ENCODE data around the gene VPS54.
"Not testable (repeated sequence)": the region's sequence is repeated elsewhere in the genome, so short reads cannot be mapped to it uniquely, and the experiment has no call there.

The VPS54 gene

GRCh38 chr2:63874204-63875130 is 144.8 kb downstream of the VPS54 start:
- no peak for DNase-seq (ENCODE audit: low spot score)

DNA sequence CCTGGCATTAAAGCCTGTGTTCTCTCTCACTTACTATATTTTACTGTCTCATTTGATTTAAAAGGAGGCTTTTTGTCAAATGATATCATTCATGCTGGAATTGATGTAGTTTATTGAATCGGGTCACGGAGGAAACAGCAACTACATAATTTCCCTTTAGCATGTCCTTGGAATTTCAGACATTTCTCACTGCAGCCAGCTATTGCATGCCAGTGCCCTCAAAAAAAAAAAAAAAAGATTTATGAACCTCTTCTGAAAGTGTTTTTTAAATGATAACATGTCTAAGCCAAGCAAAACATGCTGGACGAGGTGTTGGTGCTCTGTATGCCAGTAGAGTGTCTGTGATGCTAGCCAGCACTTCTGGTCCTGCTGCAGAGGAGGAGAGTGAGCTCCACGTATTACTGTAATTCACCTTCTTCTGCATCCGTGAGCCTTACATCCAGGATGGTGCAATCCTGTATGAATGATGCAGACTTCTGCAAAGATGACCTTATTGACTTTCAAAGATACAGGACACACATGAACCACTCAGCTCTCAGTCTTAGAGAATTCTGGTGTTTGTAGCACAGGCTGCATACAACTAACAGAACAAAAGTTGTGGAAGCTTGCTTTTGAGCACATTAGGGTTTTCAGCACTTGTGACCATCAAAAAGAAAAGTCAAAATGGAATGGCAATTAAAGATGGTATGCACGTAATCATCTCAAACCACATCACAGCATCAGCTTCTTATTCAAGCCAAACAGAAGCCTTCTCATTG is 146.5 kb downstream of the VPS54 start:
- DNase-seq (ENCODE audit: low spot score): no peak

DNA sequence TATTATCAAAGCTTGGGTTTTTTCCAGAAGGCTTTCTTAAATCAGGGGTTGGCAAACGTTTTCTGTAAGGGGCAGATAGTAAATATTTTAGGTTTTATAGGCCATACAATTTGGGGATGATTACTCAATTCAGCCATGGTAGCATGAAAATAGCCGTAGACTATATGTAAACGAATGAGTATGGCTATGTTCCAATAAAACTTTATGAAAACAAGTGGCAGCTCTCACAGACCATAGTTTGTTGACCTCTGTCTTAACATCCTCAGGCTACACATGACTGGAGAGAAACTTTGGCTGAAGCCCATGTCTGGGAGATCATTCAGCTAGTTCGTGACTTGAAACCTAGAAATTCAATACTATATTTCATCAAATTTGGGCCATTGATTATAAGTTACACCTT is 147.4 kb downstream of the VPS54 start:
- no peak for DNase-seq (ENCODE audit: low spot score)

- no peak for DNase-seq (ENCODE audit: low spot score)
Observed at GRCh38 chr2:63870679-63871078, 148.5 kb downstream of the VPS54 start.

DNA sequence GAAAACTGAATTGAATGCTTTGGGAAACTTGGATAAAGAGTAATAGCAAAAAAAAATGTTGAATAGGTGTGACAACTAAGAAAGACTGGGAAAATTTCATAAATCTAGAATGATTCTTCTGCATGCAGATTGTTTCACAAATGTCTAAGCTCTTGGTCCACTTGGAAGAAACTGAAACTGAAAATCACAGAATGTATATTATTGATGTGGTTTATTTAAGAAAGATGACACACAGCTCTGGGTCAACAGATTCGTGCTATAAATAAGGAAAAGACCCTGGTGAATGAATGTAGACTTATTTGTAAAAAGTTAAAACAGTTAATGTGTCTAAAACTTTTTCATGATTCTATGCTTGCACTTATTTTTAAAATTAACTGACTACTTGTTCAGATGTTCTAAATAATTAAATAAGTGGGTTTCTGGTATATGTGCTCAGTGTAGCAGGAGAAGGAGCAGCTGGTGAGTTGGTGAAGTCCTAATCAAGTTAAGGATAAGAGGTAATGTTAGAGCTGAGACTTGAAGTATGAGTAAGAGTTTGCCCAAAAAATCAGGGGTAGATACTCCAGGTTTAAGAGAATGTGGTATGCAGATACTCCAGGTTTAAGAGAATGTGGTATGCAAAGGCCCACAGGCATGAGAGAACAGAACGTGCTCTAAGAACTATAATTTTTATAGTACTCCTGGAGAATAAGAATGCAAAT is 153.1 kb downstream of the VPS54 start:
- no peak for DNase-seq (ENCODE audit: low spot score)

DNA sequence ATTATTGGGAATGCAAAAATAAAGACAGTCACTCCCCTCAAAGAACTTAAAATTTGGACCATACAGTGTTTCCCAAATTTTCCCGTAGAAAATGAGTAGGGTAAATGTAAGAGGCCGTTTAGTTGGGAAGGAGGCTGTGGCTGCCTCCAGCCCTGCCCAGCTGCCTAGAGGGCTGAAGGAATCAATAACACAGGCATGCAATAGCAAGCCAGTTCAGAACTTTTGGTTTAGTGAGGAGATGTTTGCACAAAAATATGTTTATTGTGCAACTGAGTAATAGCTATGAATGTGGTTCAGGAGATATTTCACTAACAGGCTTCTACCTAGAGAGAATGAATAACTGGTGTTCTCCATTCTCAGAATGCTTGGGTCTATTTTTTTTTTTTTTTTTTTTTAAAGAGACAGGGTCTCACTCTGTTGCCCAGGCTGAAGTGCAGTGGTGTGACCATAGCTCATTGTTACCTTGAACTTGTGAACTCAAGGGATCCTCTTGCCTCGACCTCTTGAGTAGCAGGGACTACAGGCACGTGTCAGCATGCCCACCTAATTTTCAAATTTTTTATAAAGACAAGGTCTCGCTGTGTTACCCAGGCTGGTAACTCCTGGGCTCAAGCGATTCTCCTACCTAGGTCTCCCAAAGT is 153.9 kb downstream of the VPS54 start:
- no peak for DNase-seq (ENCODE audit: low spot score)

GRCh38 chr2:63863707-63864106 is 155.5 kb downstream of the VPS54 start:
- no peak for DNase-seq (ENCODE audit: low spot score)

GRCh38 chr2:63862806-63863205 is 156.4 kb downstream of the VPS54 start:
- DNase-seq (ENCODE audit: low spot score): no peak

DNA sequence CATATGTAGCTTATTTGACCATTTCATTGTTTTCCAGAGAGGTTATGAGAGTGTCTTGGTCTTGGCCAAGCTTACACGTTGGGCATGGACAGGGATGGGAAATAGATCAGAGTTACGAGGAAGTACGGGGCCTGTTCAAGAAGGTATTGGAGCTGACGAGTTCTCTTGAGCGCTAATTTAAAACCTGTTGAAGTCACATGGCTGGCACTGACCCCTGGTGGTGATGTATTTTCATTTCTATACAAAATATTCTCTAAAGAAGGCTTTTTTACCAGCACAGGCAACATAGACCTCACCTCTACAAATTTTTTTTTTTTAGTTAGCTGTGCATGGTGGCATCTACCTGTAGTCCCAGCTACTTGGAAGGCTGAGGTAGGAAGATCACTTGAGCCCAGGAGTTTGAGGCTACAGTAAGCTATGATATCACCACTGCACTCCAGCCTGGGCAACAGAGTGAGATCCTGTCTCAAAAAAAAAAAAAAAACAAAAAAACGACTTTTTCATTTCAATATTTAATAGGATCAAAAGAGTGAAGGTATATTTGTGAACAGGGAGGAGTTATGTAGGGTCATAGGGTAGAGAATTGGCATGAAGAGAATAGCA is 157.9 kb downstream of the VPS54 start:
- peak; percentile 26 for DNase-seq (ENCODE audit: low spot score)

GRCh38 chr2:63858291-63858690 is 160.9 kb downstream of the VPS54 start:
- no peak for DNase-seq (ENCODE audit: low spot score)

- DNase-seq (ENCODE audit: low spot score): no peak
Observed at GRCh38 chr2:63856303-63856603, 163.0 kb downstream of the VPS54 start.

- DNase-seq (ENCODE audit: low spot score): no peak
Observed at GRCh38 chr2:63855418-63856302, 163.6 kb downstream of the VPS54 start.

DNA sequence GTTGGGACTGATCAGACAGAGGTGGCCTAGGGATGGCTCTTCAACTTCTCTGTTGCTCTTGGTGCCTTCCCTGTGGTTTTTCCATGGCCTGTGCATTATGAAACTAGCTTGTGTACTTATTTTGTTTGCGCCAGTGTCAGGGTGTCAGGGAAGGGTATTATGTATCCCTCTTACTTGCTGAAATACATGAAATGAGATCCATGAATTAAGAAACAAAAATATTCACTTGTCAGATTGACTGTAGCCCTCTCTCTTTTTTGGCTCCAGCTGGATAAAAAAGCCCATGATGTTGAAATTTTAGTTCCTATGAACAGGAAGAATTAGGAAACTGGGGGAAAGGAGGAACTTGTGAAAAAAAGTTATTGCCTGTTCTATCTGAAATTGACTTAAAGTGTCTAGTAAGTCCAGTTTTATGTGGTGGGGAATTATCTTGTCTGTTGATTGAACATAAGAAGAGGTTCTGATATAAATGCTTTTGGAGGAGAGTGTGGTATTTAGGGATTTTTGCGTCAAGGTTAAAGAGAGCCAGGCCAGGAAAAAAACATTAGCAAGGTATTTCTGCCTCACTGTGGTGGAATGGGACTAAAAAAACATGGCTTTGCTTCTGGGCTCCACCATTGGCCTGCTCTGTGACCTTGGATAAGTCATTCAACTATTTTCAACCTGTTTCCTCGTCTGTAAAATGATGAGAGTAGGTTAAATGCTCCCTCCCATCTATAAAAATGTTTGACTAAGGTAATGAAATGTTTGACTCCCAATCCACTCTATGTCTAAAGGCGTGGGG is 165.5 kb downstream of the VPS54 start:
- DNase-seq (ENCODE audit: low spot score): no peak

DNA sequence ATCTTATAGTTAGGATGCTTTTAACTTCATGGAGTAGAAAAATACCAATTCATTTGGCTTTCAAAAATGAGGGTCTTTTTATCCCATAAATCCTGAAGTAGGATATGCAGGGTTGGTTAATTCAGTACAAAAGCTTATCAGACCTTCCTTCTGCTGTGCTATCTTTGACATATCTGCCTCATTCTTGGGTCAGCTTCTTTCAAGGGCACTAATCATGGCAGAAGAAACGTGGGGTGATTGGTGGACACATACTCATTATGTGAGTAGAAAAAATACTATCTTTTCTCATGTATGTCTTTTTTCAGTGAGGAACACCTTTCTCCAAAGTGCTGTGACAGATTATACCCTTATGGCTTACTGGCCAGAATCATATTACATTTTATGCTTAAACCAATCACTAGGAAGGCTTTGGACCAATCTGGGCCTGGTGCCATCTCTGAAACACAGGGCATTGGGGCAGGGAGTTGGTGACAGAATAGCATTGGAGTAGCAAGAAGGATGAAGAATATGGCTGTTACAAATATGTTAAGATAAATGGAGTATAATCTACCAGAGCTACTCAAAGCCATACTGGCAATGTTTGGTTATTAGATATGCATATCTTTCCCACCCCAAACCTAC is 167.4 kb downstream of the VPS54 start:
- DNase-seq (ENCODE audit: low spot score): no peak

- DNase-seq (ENCODE audit: low spot score): no peak
Observed at GRCh38 chr2:63850649-63851048, 168.6 kb downstream of the VPS54 start.

DNA sequence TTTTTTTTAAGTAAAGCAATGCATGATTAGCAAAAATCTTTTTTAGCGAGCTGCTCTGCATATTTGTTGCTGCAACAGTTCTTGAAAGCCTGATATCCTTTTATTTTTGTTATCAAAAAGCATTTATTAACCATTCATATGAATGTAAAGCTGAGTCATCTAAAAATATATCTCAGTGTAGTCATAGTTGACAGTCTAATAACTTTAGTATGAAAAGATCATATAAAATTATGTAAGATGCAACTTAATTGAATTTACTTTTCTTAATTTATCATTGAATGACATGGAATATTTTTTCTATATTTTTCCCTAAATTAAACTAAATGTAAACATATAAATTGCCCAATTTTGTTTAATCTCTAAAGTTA is 169.0 kb downstream of the VPS54 start:
- DNase-seq (ENCODE audit: low spot score): no peak

DNA sequence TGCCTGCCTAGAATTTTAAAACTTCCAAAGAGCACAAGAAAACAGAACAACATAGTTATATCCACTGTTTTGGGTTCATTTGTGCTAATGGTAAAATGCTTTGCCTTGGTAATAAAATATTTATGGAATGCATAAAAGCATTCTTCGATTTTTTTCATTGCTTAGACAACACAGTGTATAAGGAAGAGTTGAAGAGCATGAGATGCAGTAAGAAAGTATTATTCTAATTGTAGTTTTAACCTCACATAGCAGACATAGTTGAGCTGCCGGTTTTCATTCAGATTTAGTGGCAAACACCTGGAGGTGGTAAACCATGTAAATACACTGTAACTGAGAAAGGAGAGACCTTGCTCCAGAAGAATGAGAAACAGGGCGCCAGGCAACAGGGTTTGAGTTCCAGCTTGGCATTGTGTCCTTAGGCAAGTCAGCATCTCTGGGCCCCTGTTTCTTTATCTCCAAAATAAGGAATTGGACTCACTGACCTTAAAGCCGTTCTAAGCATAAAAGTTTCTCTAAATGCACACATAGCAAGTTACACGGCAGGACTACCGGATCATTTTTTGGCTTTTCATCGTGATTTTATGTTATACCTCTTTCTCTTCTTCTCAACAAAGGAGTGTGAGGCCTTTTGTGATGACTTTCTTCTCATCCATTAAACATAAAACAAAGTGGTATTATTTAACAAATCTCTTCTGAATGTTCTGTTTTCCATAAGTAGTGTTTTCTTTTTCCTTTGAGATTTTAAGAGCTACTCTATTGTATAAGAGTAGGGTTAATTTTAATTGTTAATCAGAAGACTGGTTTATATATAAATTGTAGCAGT is 169.6 kb downstream of the VPS54 start:
- DNase-seq (ENCODE audit: low spot score): peak; percentile 20

GRCh38 chr2:63847571-63847970 is 171.7 kb downstream of the VPS54 start:
- not testable (repeated sequence) for DNase-seq (ENCODE audit: low spot score)

- DNase-seq (ENCODE audit: low spot score): no peak
Observed at GRCh38 chr2:63846487-63846886, 172.7 kb downstream of the VPS54 start.

All from putamen (tissue), 1 donor.